HepG2 (cell line): ENCODE results near the gene RGS19. TPM values are rescaled to one million over a fixed set of nuclear protein-coding genes. Genes with fewer than 3 reads are reported as not detected.

ENCODE experiments used
- ATAD3A ChIP-seq: sonication (generic); formaldehyde crosslinking; IDR thresholded peaks from 2 replicates; pipeline ENCODE4 v1.4.0; 2020; ENCODE audit warnings: missing genetic modification reagents
- EP300 ChIP-seq, 3 experiments: sonication (generic) in 1 of 3; formaldehyde crosslinking in 1 of 3; IDR thresholded peaks; 2 replicates each; pipeline versions ENCODE4 v1.5.1 to v1.6.1; 2011 to 2020; ENCODE audit warnings: low read depth in 2 of 3, low read length in 2 of 3, borderline replicate concordance in 1 of 3, improper control_type of control experiment in 1 of 3, mild to moderate bottlenecking in 1 of 3, missing genetic modification reagents in 1 of 3, moderate library complexity in 1 of 3
- KLF11 ChIP-seq: IDR thresholded peaks from 2 replicates; pipeline ENCODE4 v1.6.1; 2016; ENCODE audit warnings: missing compliant biosample characterization
- MEF2D ChIP-seq: sonication (generic); formaldehyde crosslinking; IDR thresholded peaks from 2 replicates; pipeline ENCODE4 v1.5.1; 2020; ENCODE audit warnings: mild to moderate bottlenecking, missing genetic modification reagents
- MXD4 ChIP-seq: IDR thresholded peaks from 2 replicates; pipeline ENCODE4 v1.6.1; 2016; ENCODE audit warnings: mild to moderate bottlenecking, missing biosample characterization, missing genetic modification reagents
- POLR2G ChIP-seq: fragments of 200-400 bp; formaldehyde crosslinking; IDR thresholded peaks from 2 replicates; pipeline ENCODE4 v1.6.1; 2018; ENCODE audit warnings: mild to moderate bottlenecking, low read depth, low read length, moderate library complexity
- REXO4 ChIP-seq: sonication (generic); formaldehyde crosslinking; IDR thresholded peaks from 2 replicates; pipeline ENCODE4 v1.8.0; 2022; ENCODE audit warnings: missing genetic modification reagents, mild to moderate bottlenecking, borderline replicate concordance
- SP5 ChIP-seq: IDR thresholded peaks from 2 replicates; pipeline ENCODE4 v1.6.1; 2016; ENCODE audit warnings: low read depth, borderline replicate concordance
- TCF7 ChIP-seq: sonication (generic); IDR thresholded peaks from 2 replicates; pipeline ENCODE4 v1.6.1; 2016; ENCODE audit warnings: antibody characterized with exemption, low read depth
- ZNF225 ChIP-seq: sonication (generic); formaldehyde crosslinking; IDR thresholded peaks from 2 replicates; pipeline ENCODE4 v1.4.0; 2020; ENCODE audit warnings: mild to moderate bottlenecking, missing genetic modification reagents
- ZNF530 ChIP-seq: sonication (generic); formaldehyde crosslinking; IDR thresholded peaks from 2 replicates; pipeline ENCODE4 v1.5.0; 2020; ENCODE audit warnings: low read depth, mild to moderate bottlenecking, missing genetic modification reagents
- ZNF619 ChIP-seq: sonication (generic); formaldehyde crosslinking; IDR thresholded peaks from 2 replicates; pipeline ENCODE4 v1.4.0; 2020; ENCODE audit warnings: mild to moderate bottlenecking, missing genetic modification reagents
- ZNF816 ChIP-seq: sonication (generic); formaldehyde crosslinking; IDR thresholded peaks from 2 replicates; pipeline ENCODE4 v1.8.0; 2022; ENCODE audit warnings: missing genetic modification reagents, mild to moderate bottlenecking, borderline replicate concordance
- polyA plus RNA-seq, 8 experiments: library from polyadenylated mRNA; depleted of rRNA in 3 of 8; stranded (reverse) in 7 of 8; unstranded in 1 of 8; fragments of >200 nt; fragmentation: Illumina TruSeq in 4 of 8; extraction: Trizol in 4 of 8; gene quantifications; 2 replicates each; pipeline versions ENCODE4 v1.2.1 to v1.2.3, GENCODE V29; 2011 to 2016; ENCODE audit warnings: low read depth in 4 of 8, missing spikeins in 1 of 8, mixed read lengths in 1 of 8; ENCODE audit not compliant: insufficient read depth in 1 of 8
- total RNA-seq, 5 experiments: library from RNA; depleted of rRNA; stranded (reverse); fragments of >200 nt; fragmentation: Illumina TruSeq; extraction: Trizol; gene quantifications; 2 replicates each; pipeline ENCODE4 v1.2.3, GENCODE V29; 2016; ENCODE audit warnings: low read depth in 1 of 5
- TF ChIP-seq, protein P1 (sequence below): sonication (generic); formaldehyde crosslinking; IDR thresholded peaks from 2 replicates; pipeline ENCODE4 v1.4.0; 2020; ENCODE audit warnings: mild to moderate bottlenecking, missing genetic modification reagents
- TF ChIP-seq, protein P2 (sequence below): sonication (generic); formaldehyde crosslinking; IDR thresholded peaks from 2 replicates; pipeline ENCODE4 v1.5.0; 2020; ENCODE audit warnings: missing genetic modification reagents
- TF ChIP-seq, protein P3 (sequence below): IDR thresholded peaks from 2 replicates; pipeline ENCODE4 v1.6.1; 2016; ENCODE audit warnings: low read depth, control low read depth
- TF ChIP-seq, protein P4 (sequence below): sonication (generic); formaldehyde crosslinking; IDR thresholded peaks from 2 replicates; pipeline ENCODE4 v1.5.0; 2020; ENCODE audit warnings: mild to moderate bottlenecking, missing genetic modification reagents, moderate library complexity
- TF ChIP-seq, protein P5 (sequence below): sonication (generic); formaldehyde crosslinking; IDR thresholded peaks from 2 replicates; pipeline ENCODE4 v1.8.0; 2022; ENCODE audit warnings: mild to moderate bottlenecking, missing genetic modification reagents, borderline replicate concordance
- TF ChIP-seq, protein P6 (sequence below): sonication (generic); formaldehyde crosslinking; IDR thresholded peaks from 2 replicates; pipeline ENCODE4 v1.4.0; 2020; ENCODE audit warnings: mild to moderate bottlenecking, missing genetic modification reagents
- TF ChIP-seq, protein P7 (sequence below): sonication (generic); formaldehyde crosslinking; IDR thresholded peaks from 2 replicates; pipeline ENCODE4 v1.8.1; 2022; ENCODE audit warnings: mild to moderate bottlenecking, missing genetic modification reagents

Gene RGS19
- total and polyA plus RNA-seq, 2 of the 13 experiments (the other 11 are each of a cell fraction or from before 2014, with no cell fraction given), result 10.7 to 11.9 TPM

DNA sequence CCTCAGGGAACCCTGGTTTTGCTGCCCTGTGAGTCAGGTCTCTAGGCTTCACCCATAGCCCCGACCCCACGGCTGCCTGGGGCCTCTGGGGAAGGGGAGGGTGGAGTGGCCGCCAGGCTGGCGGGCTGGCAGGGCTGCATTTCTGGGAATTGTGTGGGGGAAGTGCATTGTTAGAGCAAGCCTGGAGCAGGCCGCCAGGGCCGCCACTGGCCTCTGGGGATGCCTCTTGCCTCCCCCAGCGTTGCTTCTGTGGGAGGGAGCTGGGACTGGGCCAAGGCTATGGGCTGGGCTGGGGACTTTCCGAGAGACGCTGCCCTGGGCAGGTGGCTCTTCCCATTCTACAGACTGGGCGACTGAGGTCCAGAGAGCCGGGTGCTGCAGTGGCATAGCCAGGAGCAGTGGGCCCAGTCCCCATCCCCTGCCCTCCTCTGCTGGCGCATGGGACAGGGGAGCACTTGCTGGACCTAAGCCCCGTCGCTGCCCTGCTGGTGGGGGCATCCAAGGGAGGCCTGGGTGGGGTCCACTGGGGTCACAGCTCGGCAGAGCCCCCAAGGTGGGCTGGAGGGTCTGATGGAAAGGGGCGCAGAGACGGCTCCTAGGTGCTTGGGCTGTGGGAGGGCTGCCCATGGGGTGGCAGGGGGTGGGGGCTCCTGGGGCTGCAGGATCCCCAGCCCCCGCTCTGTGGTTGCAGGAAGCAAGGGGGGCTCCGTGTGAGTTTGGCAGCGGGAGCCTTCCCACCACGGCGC lies 23.3 kb downstream of the RGS19 start (continued):
- TF ChIP-seq, protein P1, sequence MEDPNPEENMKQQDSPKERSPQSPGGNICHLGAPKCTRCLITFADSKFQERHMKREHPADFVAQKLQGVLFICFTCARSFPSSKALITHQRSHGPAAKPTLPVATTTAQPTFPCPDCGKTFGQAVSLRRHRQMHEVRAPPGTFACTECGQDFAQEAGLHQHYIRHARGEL, result no peak
- TF ChIP-seq, protein P2, sequence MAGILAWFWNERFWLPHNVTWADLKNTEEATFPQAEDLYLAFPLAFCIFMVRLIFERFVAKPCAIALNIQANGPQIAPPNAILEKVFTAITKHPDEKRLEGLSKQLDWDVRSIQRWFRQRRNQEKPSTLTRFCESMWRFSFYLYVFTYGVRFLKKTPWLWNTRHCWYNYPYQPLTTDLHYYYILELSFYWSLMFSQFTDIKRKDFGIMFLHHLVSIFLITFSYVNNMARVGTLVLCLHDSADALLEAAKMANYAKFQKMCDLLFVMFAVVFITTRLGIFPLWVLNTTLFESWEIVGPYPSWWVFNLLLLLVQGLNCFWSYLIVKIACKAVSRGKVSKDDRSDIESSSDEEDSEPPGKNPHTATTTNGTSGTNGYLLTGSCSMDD (CRISPR knock-in tag), result no peak
- TF ChIP-seq MXD4 (CRISPR knock-in tag) (no peak), ZNF530 (no peak), ZNF619 (CRISPR knock-in tag) (0 out of 2 replicates have a peak, but pooled peaks have one; percentile 90), MEF2D (no peak), POLR2G (peak; percentile 76), TCF7 (no peak), SP5 (CRISPR knock-in tag) (peak; percentile 77; the same call in 1 of the 2 replicates), EP300 (IDR thresholded peaks at IDR 0.05; ENCODE audit: low read depth in 2 of 2, low read length in 2 of 2) (peak in 1 of 2 experiments; percentile 44; a peak in 2 of 4 replicates), EP300 (CRISPR knock-in tag; IDR thresholded peaks at IDR 0.05; ENCODE audit: borderline replicate concordance) (peak; percentile 80), ZNF816 (CRISPR knock-in tag) (no peak), ZNF225 (CRISPR knock-in tag) (peak; percentile 16; the same call in 1 of the 2 replicates), ATAD3A (CRISPR knock-in tag) (no peak), KLF11 (CRISPR knock-in tag) (no peak), REXO4 (CRISPR knock-in tag) (peak; percentile 50; the same call in 1 of the 2 replicates)
- TF ChIP-seq, protein P3, sequence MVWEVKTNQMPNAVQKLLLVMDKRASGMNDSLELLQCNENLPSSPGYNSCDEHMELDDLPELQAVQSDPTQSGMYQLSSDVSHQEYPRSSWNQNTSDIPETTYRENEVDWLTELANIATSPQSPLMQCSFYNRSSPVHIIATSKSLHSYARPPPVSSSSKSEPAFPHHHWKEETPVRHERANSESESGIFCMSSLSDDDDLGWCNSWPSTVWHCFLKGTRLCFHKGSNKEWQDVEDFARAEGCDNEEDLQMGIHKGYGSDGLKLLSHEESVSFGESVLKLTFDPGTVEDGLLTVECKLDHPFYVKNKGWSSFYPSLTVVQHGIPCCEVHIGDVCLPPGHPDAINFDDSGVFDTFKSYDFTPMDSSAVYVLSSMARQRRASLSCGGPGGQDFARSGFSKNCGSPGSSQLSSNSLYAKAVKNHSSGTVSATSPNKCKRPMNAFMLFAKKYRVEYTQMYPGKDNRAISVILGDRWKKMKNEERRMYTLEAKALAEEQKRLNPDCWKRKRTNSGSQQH (CRISPR knock-in tag), result no peak
- TF ChIP-seq, protein P4, sequence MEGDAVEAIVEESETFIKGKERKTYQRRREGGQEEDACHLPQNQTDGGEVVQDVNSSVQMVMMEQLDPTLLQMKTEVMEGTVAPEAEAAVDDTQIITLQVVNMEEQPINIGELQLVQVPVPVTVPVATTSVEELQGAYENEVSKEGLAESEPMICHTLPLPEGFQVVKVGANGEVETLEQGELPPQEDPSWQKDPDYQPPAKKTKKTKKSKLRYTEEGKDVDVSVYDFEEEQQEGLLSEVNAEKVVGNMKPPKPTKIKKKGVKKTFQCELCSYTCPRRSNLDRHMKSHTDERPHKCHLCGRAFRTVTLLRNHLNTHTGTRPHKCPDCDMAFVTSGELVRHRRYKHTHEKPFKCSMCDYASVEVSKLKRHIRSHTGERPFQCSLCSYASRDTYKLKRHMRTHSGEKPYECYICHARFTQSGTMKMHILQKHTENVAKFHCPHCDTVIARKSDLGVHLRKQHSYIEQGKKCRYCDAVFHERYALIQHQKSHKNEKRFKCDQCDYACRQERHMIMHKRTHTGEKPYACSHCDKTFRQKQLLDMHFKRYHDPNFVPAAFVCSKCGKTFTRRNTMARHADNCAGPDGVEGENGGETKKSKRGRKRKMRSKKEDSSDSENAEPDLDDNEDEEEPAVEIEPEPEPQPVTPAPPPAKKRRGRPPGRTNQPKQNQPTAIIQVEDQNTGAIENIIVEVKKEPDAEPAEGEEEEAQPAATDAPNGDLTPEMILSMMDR (CRISPR knock-in tag), result no peak
- TF ChIP-seq, protein P5, sequence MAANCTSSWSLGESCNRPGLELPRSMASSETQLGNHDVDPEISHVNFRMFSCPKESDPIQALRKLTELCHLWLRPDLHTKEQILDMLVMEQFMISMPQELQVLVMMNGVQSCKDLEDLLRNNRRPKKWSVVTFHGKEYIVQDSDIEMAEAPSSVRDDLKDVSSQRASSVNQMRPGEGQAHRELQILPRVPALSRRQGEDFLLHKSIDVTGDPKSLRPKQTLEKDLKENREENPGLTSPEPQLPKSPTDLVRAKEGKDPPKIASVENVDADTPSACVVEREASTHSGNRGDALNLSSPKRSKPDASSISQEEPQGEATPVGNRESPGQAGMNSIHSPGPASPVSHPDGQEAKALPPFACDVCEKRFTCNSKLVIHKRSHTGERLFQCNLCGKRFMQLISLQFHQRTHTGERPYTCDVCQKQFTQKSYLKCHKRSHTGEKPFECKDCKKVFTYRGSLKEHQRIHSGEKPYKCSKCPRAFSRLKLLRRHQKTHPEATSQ (CRISPR knock-in tag), result no peak
- TF ChIP-seq, protein P6, sequence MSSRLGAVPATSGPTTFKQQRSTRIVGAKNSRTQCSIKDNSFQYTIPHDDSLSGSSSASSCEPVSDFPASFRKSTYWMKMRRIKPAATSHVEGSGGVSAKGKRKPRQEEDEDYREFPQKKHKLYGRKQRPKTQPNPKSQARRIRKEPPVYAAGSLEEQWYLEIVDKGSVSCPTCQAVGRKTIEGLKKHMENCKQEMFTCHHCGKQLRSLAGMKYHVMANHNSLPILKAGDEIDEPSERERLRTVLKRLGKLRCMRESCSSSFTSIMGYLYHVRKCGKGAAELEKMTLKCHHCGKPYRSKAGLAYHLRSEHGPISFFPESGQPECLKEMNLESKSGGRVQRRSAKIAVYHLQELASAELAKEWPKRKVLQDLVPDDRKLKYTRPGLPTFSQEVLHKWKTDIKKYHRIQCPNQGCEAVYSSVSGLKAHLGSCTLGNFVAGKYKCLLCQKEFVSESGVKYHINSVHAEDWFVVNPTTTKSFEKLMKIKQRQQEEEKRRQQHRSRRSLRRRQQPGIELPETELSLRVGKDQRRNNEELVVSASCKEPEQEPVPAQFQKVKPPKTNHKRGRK, result no peak
- TF ChIP-seq, protein P7, sequence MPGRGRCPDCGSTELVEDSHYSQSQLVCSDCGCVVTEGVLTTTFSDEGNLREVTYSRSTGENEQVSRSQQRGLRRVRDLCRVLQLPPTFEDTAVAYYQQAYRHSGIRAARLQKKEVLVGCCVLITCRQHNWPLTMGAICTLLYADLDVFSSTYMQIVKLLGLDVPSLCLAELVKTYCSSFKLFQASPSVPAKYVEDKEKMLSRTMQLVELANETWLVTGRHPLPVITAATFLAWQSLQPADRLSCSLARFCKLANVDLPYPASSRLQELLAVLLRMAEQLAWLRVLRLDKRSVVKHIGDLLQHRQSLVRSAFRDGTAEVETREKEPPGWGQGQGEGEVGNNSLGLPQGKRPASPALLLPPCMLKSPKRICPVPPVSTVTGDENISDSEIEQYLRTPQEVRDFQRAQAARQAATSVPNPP (CRISPR knock-in tag), result no peak; the same call in 1 of the 2 replicates
